Measurements from ENCODE around the gene PPT1.

DNA sequence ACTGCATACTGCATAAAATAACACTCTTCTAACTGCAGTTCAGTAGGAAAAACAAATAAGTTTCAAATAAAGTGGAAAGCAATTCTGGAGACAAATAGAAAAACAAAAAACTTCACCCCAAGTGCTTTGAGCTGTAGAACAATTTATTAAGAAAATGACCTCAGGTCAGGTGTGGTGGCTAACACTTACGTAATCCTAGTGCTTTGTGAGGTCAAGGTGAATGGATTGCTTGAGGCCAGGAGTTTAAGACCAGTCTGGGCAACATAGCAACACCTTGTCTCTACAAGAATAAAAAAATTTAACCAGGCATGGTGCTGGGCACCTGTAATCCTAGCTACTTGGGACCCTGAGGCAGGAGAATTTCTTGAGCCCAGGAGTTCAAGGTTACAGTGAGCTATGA, 5.0 kb upstream of the PPT1 start:
- TF ChIP-seq YY1 (IDR thresholded peaks at IDR 0.05; ENCODE audit: low read depth, low read length) (no peak), CREB1 (IDR thresholded peaks at IDR 0.05) (no peak), HDAC2 (IDR thresholded peaks at IDR 0.05; ENCODE audit: borderline replicate concordance in 1 of 2, low read depth in 2 of 2, low read length in 2 of 2) (no peak), RNF2 (IDR thresholded peaks at IDR 0.05; ENCODE audit: borderline replicate concordance, low read depth, low read length, missing control alignments, poor library complexity, severe bottlenecking) (no peak), EZH2 (IDR thresholded peaks at IDR 0.05; ENCODE audit: low read depth, low read length, severe bottlenecking) (no peak), RFX5 (IDR thresholded peaks at IDR 0.05; ENCODE audit: borderline replicate concordance, low read depth, low read length) (no peak), SP1 (IDR thresholded peaks at IDR 0.05; ENCODE audit: low read depth, low read length) (no peak), POLR2A (IDR thresholded peaks at IDR 0.05; ENCODE audit: control extremely low read depth in 1 of 2, low read depth in 2 of 2, low read length in 2 of 2) (no peak)
- TF ChIP-seq, protein P1, sequence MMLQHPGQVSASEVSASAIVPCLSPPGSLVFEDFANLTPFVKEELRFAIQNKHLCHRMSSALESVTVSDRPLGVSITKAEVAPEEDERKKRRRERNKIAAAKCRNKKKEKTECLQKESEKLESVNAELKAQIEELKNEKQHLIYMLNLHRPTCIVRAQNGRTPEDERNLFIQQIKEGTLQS (IDR thresholded peaks at IDR 0.05; ENCODE audit: insufficient read depth, low read depth, low read length): no peak
- TF ChIP-seq, protein P2, sequence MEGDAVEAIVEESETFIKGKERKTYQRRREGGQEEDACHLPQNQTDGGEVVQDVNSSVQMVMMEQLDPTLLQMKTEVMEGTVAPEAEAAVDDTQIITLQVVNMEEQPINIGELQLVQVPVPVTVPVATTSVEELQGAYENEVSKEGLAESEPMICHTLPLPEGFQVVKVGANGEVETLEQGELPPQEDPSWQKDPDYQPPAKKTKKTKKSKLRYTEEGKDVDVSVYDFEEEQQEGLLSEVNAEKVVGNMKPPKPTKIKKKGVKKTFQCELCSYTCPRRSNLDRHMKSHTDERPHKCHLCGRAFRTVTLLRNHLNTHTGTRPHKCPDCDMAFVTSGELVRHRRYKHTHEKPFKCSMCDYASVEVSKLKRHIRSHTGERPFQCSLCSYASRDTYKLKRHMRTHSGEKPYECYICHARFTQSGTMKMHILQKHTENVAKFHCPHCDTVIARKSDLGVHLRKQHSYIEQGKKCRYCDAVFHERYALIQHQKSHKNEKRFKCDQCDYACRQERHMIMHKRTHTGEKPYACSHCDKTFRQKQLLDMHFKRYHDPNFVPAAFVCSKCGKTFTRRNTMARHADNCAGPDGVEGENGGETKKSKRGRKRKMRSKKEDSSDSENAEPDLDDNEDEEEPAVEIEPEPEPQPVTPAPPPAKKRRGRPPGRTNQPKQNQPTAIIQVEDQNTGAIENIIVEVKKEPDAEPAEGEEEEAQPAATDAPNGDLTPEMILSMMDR (IDR thresholded peaks at IDR 0.05; ENCODE audit: control extremely low read depth in 1 of 3, insufficient read depth in 1 of 3, low read depth in 1 of 3, low read length in 3 of 3): no peak

All from H1 (cell line).